Activated CD4-positive, alpha-beta T cell treated with anti-CD3 and anti-CD28 coated beads for 24 hours (primary cell): Measurements from ENCODE around the gene LAMB4.
A peak's percentile ranks its signal among the peaks of the same experiment; 100 is the strongest.

Experiments
- DNase-seq, 2 donors: peaks; one replicate each; pipeline ENCODE4 v3.0.0-alpha.2; 2020; ENCODE audit warnings: low read depth in 2 of 2

LAMB4 gene

DNA sequence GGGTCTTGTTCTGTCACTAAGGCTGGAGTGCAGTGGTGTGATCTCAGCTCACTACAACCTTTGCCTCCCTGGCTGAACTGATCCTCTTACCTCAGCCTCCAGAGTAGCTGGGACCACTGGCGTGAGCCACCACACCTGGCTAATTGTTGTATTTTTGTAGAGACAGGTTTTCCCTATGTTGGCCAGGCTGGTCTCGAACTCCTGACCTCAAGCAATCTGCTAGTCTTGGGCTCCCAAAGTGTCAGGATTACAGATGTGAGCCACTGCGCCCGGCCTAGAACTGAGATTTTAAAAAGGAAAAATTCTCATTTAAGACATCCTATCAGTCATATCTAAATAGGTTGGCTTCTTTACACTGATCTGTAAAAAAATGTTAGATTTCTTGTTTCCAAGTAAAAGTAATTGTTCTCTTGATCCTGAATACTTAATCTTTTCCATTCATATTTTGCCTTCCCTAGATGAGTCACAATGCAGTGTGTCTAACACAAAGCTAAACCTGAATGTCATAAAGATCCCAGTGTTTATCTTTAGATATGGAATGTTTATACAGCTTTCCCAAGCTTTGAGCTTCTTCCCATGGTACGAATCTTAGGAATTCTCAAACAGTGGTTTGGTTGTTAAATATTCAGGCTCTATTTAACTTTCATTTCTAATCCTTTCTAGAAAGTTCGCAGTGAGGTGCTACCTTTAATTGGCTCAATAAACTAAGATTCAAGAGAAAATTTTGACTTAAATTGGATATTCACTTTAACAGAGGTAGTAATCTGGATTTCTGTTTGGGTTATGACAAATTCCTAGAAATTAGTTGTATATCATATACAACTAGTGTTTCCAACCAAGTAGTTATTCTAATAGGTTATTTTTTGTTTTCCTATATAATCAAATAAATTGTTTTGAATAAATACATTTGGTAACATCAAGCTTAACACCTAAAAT, 115.1 kb downstream of the LAMB4 start:
- DNase-seq = no peak

DNA sequence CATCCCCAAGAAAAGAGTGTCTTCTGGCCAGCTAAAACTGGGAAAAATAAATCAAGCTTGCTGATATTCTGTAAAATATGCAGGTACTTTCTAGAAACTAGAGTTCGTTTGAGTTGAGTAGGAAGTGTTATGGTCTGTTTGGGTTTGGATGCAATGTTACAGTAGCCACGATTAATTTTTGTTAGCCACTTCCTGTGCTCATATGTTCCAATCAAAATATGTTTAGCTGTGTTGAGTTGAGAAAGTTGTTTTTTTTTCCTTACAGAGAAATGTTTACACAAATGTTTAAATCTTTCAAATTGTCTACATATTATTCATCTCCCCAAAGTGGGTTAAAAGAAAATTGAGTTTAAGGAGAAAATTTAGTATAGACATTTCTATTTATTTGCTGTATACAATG, 115.9 kb downstream of the LAMB4 start:
- DNase-seq = no peak

DNA sequence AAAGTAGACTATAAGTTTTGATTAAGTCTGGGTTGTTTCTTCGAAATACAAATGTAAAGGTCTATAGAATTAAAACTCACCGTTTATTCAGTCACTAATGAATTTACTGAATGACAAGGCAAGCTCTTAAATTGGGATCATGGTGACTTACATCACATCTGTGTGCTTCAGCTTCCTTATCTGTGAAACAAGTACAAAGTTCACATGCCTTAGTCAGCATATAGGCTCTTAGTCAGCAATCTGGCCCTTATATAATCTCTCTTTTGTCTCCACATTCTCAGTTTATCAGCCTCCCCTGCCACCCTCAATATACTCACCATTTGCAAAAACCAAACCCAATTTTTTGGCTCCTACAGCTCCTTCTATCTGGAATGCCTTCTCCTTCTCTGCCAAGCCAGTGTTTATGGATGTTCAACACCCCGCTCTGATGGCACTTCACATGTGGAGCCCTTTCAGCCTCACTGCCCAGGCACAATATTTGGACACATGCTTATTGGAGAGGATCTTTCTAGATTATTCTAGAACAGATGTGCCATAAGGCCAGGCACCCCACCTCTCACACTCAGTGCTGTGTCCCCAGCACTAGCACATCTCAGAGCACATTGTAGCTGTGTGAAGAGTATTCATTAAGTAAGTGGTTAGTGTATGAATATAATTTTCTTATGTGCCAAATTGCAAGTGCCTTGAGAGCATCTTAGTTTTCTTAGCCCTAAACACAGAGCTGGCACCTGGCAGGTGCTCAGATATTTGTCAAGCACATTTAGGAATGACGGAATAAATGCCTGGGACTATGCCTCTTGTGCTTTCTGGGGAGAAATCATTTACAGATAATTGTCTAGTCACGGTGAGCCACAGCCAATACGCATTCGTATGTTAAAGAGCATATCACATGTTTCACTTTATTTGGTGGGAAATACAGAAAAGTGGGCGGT, 117.4 kb downstream of the LAMB4 start:
- no peak for DNase-seq

DNA sequence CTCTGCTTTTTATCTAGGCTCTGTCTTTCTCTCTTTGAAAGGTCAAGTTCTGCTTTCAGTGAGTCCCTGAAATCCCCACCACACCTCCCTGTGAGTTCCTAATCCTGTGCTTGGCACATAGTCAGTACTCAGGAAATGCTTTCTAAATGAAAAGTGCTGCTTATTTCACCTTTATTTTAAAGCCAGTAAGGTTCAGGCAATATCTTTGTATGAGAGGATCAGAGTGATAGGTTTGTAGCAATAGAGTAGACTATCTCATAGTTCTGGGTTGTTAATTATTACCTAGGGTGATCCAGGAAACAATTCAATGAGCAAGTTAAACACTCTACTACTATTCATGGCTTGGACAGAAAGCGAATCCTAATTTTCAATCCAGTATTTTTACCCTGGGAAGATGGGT, 119.8 kb downstream of the LAMB4 start:
- no peak for DNase-seq

DNA sequence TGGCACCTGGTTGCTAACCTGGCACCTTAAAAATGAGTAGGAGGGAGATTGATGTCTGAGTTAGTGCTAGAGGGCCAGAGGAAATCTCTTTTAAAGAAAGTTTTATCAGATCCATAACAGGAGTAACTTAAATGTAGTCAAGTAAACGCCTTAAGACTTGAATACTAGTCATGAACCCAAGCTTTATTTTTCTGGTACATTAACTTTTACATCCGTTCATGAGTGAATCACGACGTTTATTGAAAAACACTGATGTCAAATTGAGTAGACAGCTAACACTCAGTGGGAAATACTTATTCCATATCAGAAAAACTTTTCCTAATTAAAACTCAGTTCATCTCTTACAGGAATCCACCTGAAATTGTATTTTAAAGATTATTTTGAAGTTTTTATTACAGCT, 120.3 kb downstream of the LAMB4 start:
- DNase-seq = no peak

DNA sequence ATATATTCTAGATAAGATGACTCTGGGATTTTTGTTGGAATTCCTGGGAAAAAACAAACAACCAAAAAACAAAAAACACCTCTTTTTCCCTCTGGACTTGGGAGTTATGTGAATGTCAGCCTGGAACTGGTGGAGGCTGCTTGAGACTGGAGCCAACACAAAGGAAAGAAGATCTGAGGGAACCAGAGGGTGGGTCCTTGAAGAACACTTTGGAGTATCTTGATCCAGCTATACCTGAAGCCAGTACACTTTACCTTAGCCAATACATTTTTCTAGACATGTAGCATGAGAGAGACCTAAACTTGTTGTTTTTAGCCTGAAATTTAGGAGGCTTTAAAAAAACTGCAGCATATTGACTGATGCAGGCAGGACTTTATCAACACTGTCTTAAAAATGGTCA, 121.3 kb downstream of the LAMB4 start:
- DNase-seq = no peak

DNA sequence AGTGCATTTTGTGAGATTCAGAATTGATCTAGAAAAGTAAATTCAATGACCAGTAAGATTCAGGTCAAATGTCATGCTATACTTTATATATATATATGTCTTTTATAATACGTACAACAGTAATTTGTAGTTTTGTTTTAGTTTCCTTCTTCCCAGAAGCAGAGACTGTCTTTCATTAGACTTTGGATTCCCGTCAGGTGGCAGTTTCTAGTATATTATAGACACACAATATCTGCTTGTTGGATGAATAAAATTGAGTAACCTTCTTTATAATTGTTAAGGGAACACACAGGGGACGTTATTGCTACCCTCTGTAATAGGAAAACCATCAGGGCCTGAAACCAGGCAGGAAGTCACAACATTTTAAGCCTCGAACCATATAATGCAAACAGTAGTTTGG, 121.9 kb downstream of the LAMB4 start:
- DNase-seq = no peak

DNA sequence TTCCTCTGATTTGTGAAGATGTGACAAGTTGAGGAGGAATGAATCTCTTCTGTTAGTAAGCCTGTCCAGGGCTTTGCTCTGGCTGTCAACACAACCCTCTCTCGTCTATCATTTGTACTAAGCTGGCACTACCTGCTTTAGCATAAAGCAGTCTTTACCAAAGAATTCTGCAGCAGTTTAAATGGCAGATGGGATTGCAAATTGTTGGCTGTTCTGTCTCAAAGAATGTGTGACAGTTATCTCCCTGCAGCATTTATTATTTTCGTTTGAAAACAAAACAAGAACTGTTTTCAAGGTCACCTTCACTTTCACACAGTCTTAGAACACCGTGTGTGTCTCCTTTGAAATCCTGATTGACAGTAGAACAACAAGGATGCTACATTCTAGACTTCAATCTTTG, 122.4 kb downstream of the LAMB4 start:
- no peak for DNase-seq

DNA sequence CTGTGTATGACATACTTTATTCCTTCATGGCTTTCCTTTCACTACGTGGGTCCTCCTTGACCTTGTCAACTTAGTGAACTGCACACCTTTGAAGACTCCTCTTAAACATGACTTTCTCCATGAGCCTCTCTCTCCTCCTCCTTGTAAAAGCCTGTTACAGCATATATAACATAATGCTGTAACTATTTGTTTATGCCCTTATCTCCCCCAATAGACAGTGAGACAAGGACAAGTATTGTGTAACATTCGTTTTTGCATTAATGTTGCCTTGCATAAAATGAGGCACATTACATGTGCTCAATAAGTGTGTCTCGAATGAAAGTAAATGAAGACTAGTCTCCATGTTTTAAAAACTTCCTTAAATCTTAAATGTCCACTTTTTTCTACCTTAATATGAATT, 122.9 kb downstream of the LAMB4 start:
- no peak for DNase-seq

DNA sequence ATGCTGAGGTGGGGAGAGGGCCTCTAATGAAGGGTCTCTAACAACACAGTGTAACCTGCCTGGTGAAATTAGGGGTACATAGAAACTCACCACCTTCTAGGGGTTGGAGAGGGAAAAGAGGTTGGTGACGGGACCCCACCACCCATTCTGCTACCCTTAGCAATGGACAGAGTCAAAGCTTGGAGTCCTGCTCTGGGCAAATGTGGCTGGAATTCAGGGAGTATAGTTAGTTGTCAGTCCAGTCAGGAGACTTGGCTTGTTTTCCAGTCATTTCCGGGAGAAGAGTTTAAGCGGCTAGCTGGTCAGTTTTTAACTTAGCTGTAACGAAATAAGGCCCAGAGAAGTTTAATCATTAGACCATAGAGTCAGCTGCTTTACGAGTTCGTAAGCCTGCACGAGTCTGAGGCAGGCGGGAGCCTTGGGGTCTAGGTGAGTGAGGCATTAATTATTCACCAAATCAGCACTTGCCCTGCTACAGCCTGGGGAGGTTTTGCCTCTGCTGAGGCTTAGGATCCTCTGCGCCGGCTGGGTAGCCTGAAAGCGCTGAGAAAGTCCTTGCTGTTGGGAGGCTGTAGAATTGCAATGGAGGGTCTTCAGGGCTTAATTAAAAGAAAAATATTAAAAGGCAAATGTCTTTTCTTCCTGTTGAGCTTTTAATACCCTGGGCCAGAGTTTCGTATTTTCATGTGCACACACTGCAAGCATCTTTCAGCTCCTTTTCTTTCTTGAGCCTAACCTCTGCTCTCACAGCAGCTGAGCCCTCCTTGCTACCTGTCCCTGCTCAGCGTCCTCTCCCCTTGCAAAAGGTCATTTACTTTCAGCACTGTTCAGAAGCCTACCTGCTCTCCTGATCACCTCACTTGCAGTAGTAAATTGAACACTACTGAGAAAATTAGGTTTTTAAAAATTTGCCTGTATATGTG, 125.7 kb downstream of the LAMB4 start:
- DNase-seq = no peak

DNA sequence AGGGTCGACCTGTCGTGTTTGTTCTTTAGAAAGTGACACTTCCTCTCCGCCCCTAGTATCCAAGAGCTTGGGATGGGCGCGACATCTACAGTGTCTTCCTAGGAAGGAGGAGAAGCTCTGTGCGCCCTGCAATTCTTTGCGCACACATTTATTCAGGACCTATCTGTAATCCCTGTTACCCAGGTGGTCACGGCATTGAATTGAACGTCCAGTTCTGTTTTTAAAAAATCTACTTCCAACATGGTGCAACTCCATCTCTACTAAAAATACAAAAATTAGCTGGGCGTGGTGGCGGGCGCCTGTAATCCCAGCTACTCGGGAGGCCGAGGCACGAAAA, 126.6 kb downstream of the LAMB4 start:
- no peak for DNase-seq

DNA sequence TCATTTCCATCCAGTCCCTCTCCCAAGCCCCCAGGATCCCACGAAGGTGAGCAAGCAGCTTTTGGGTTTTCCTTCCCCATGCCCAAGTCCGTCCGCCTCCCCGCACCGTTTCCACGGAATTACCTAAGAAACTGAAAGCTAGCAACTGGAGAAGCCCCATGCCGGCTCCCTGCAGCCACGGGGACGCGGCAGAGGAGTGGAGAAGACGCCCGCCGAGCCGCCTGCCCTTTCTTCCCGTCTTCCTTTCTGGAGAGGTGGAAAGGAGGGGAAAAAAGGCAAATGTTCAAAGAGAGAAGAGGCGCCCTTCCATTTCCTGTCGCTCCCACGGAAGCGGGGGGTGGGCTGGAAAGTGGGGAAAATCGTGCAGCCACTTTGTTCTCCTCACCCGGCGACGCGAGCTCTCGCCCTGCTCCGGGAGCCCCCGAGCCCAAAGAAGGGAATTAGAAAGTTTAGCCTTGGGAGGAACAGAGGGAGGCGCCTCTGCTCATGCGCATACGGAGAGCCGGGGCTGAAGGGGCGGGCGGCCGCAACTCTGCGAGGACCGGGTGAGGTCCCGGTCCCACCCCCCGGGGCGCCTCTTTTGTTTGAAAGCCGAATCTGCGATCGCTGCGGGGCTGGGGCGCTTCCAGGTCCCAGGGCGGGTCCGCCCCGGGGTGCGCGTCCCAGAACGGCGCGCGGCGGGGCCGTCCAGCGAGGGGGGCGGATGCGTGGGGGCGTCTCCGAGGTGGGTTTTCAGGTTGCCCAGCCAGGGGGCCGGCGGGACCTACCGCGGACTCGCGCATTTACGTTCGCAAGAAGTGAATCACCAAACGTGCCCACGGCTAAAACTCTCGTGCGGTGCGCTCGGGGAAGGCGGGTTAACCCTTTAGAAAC, 127.2 kb downstream of the LAMB4 start, which contains the start of gene LAMB1:
Gene LAMB1, minus strand, starts transcription at position 436 of the 873 bp plus-strand sequence. Its CDS starts 276 bp downstream, at position 160.
- DNase-seq = peak in 1 of 2 donors; percentile 16

DNA sequence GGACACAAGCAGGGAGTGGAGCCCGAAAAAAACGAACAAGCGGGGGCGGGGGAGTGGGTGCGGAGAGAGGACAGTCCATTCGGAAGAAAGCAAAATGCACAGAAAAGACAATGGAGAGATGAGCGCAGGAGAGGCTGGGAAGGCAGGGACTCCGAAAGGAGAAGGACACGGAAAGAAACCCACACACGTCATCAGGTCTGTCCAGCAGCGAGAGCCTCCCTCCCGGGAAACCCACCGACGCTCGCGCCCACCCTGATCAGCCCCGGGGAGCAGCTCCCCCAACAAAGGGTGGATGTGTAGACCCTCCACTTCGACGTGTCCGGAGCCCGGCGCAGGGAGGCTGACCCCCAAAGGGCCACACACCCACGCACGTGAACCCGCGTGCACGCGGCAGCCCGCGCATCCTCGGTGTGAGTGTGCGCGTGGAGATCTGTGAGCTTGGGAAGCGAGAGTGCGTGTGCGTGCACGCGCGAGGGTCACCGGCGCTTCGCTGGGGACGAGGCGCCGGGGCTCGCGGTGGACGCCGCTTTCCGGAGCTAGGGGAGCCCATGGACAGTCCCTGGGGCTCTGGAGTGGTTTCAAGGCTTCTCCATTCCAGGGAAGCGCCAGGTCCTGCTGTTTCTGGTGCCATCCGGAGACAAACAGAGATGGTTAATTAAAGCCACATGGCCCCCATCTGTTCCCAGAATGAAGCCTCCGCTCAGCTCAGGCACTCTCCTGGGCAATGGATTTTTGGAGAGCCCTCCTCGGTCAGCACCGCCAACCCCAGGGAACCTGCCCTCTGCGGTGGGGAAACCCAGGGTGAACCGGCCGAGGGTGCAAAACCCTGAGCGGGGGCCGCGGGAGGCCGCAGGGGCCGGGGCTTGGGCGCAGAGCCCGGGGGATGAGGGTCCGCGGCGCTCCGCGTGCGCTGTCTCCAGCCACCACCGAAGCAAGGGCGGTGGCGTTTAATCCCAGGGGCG, 128.1 kb downstream of the LAMB4 start:
- no peak for DNase-seq

DNA sequence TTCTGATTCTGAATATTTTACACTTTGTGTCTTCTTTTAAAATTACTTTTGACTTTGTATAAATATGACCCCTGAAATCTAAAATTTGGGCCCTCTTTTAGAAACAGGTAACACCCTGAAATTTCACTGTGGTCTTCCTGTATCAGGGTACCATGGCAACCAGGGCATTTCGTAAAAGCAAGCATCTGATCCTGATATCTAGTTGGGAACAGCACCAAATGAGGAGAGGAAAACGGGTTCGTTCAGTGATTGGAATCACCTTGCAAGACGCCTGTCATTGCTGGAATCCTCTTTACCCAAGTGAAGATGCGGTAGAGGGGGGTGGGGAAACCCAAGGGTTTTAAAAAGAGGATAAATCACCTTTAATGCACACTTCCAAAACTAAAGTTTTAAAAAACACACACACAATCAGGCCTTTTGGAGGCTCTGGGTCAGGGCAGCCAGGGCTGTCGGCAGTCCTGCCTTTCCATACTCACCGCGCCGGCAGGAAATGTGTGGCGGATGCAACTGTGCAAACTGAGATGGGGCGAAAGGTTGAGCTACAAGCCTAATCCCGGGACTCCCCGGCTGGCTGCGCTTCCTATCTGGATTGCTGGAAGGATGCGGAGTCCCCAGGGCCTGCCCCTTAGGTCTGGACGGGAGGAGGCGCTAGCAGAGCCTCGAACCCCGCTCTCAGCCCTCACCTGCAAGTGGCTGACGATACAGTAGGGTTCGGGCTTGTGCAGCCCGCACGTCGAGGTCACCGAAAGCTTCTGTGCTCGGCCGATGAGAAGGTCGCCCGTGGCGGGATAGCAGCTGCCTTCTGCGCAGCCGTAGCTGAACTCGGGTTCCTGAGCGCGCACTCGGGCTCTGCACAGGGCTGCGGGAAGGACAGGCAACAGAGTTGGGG, 129.0 kb downstream of the LAMB4 start:
- DNase-seq = no peak

DNA sequence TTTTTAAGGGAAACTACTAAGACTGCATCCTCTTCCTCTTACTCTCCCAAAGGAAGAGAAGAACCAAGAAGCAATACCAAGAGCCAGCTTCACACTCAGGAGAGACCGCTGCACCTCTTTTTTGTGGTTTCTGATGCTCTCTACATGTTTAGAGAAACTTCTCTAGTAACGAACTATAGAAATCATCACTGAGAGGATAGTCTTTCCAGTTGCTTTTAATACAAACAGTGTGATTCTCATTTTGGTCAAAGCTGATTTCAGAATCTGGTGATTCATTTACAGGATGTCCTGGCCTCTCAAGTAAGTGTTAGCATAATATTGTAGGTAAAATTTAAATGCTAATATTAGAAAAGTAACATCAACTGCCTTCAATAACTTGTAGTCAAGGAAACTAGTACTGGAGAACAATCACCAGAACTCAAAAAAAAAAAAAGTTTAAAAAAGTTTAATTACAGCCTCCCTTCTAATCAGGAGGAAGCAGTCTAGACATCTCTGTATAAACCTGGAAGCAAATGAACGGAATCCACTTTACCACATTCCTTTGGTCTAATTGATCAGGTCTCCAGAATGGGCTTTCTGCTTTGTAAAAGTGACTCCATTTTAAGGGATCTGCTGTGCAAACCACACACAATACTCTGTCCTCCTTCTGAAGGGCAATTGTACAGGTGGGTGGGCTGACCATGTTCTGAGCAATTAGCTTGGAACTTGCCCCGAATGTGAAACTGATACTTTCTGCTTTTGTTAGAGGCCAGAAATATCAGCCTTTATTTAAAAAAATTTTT, 130.2 kb downstream of the LAMB4 start:
- no peak for DNase-seq

DNA sequence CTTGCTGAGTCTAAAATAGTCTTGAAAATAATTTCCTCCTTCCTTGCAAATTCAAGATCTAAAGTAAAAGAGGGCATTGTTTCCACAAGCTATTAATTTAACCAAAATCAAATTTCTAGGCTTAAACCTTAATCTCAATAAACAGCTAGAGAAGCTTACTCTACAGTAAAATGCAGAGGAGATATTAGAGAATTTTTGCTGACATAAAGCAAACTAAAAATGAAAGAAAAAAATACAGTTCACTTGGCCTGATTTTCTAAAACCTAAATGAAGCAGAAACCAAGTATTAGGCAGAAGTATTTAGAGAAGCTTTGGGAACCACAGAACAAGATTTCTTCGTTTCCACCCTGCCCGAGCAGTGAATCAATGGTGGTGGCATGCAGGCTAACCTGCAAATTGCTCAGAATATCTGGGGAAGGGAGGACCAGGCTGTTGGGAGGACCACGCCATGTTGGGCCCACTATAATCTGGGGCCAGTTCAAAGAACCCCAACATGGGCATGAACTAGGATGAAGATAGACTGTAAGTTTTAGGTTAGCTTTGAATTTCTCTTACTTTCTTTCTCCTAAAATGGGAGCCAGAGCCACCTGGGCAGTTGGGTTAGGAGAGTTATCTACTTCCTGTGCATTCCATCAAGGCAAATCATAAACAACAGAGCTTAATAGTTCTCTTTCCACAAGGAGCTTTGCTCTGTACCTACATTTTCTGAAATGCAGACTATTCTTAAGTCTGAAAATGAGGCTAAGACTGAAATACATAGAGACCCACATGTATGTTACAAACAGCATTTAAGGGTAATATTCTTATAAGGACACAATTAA, 131.3 kb downstream of the LAMB4 start:
- no peak for DNase-seq

DNA sequence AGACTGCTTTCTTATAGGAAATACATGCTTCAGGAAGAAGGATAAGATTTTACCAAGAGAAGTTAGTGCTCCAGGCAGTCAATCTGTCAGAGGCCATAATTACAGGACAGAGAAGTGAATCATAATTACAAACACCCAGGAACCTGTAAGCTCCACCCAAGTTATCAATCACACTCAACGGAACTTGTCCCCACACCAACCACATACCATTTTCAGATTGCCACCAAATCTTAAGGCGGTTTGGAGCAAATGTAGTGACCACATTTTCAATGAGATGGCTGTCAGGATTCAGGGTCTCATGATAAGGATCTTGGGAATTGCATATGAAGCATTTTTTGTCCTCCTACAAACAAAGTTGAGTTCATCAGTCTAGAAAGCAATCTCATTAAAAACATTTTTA, 132.0 kb downstream of the LAMB4 start:
- DNase-seq = no peak
